Kidney epithelial cell (primary cell): ENCODE results near the gene MYO7A. TPM values are rescaled to one million over a fixed set of nuclear protein-coding genes. Genes with fewer than 3 reads are reported as not detected.

Source experiments
- DNase-seq: peaks from one replicate; pipeline ENCODE4 v3.0.0-alpha.2; 2010; ENCODE audit warnings: low read depth
- H3K27me3 ChIP-seq: 2 replicates; pipeline ENCODE4 v1.6.0; 2011; ENCODE audit warnings: low read length; ENCODE audit not compliant: control insufficient read depth, insufficient read depth
- H3K36me3 ChIP-seq: 2 replicates; pipeline ENCODE4 v1.5.1; 2011; ENCODE audit warnings: low read length; ENCODE audit not compliant: control insufficient read depth, insufficient read depth
- H3K4me3 ChIP-seq: 2 replicates; pipeline ENCODE4 v1.5.1; 2011; ENCODE audit warnings: low read depth, mild to moderate bottlenecking, control low read depth, low read length
- total RNA-seq: library from RNA; depleted of rRNA; stranded (reverse); fragments of >200 nt; gene quantifications from 2 replicates; pipeline ENCODE4 v1.2.3, GENCODE V29; 2015
- TF ChIP-seq, protein P1 (sequence below): IDR thresholded peaks from 2 replicates; pipeline ENCODE4 v1.5.1; 2011; ENCODE audit warnings: mild to moderate bottlenecking, moderate library complexity, low read length, control low read depth, inconsistent platforms; ENCODE audit not compliant: insufficient read depth, poor library complexity, severe bottlenecking

The MYO7A gene
- total RNA-seq, 1 donor from 2014 or later = 0.17 TPM

- Histone ChIP-seq H3K4me3 (no peak overlapping the region), H3K27me3 (peaks cover 35% of the 10 kb centered on the region), H3K36me3 (no peaks in the 10 kb centered on the region)
- TF ChIP-seq, protein P1, sequence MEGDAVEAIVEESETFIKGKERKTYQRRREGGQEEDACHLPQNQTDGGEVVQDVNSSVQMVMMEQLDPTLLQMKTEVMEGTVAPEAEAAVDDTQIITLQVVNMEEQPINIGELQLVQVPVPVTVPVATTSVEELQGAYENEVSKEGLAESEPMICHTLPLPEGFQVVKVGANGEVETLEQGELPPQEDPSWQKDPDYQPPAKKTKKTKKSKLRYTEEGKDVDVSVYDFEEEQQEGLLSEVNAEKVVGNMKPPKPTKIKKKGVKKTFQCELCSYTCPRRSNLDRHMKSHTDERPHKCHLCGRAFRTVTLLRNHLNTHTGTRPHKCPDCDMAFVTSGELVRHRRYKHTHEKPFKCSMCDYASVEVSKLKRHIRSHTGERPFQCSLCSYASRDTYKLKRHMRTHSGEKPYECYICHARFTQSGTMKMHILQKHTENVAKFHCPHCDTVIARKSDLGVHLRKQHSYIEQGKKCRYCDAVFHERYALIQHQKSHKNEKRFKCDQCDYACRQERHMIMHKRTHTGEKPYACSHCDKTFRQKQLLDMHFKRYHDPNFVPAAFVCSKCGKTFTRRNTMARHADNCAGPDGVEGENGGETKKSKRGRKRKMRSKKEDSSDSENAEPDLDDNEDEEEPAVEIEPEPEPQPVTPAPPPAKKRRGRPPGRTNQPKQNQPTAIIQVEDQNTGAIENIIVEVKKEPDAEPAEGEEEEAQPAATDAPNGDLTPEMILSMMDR = no peak
- DNase-seq = no peak
Measured at GRCh38 chr11:77151804-77152509, 23.9 kb downstream of the MYO7A start.

DNA sequence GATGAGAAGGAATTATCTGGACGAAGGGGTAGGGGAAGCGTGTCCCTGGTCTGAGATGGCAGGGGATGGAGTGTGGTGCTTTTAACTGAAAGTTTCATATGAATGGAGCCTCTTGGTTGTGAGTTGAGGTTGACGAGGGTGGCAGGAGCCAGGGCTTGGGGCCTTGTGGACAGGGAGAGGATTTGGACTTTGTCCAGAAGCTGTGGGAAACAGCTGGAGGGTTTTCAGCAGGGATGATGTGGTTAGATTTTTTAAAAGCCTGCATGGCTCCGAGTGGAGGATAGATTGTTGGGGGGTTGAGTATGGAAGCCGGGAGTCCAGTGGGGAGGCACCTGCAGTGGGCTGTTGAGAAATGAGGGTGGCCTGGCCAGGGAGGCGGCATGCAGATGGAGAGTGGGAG is 24.8 kb downstream of the MYO7A start:
- no peak overlapping the region for H3K4me3 ChIP-seq
- TF ChIP-seq, protein P1 = no peak
- no peak for DNase-seq
- peaks cover 33% of the 10 kb centered on the region for H3K27me3 ChIP-seq
- no peaks in the 10 kb centered on the region for H3K36me3 ChIP-seq

GRCh38 chr11:77153276-77154185 is 25.5 kb downstream of the MYO7A start:
- TF ChIP-seq, protein P1 = no peak
- Histone ChIP-seq H3K36me3 (no peaks in the 10 kb centered on the region), H3K27me3 (peaks cover 28% of the 10 kb centered on the region), H3K4me3 (no peak overlapping the region)
- DNase-seq = no peak

- TF ChIP-seq, protein P1 = no peak
- Histone ChIP-seq H3K27me3 (peaks cover 23% of the 10 kb centered on the region), H3K36me3 (no peaks in the 10 kb centered on the region), H3K4me3 (no peak overlapping the region)
- no peak for DNase-seq
Measured at GRCh38 chr11:77154381-77155081, 26.5 kb downstream of the MYO7A start.

DNA sequence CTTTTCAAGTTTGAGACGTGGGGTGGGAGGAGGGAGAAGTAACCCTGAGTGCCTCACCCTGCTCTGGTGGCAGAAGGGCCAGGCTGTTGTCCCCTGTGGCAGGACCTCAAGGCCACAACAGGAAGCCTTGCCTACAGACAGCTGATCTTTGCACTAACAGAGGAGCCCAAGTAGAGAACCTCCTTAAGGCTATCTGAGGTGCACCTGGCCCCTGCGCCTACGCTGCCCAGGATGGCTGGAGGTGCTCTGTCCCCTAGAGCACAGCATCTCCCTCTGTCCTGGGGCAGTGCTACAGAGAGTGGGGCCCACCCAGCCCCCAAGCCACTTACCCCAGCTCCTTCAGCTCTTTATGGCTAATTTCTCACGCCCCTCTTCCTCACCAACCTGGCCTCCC is 27.0 kb downstream of the MYO7A start:
- peaks cover 19% of the 10 kb centered on the region for H3K27me3 ChIP-seq
- H3K4me3 ChIP-seq = no peak overlapping the region
- TF ChIP-seq, protein P1 = no peak
- DNase-seq = no peak
- H3K36me3 ChIP-seq = no peaks in the 10 kb centered on the region
